GM18873 (cell line): ENCODE data around the gene CCM2L.

Experiments used
- ATAC-seq: cut with Tn5 transposase; IDR thresholded peaks from one replicate; pipeline ENCODE4 v1.9.1; 2021; ENCODE audit warnings: mild to moderate bottlenecking, moderate library complexity, moderate number of reproducible peaks; ENCODE audit not compliant: unreplicated experiment, low FRiP score

The CCM2L gene

DNA sequence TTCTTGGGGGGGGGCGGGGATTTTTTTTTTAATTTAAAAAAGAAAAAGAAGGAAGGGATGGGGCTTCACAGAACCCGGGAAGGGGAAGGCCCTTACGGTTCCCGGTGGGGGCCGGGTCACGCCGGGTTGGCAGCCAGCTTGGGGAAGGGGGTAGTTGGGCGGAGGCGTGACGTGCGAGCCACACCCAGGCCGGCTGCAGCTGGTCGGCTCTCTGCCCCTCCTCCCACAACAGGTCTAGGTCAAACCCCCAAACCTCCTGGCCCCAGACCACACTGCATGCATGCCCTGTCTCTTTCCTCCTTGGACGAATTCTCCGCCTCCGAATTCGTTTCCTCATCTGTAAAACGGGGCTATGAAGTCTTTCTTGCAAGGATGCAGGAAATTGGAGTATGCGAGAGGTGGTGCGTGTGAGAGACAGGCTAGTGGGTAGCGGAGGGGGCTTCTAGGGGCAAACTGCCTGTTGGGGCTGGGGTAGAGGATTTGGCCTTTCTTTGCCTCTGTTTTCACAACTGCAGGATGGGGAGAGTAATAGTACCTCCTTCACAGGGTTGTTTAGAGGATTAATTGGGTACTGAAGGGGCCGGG, 42.6 kb downstream of the CCM2L start:
- ATAC-seq, result no peak

DNA sequence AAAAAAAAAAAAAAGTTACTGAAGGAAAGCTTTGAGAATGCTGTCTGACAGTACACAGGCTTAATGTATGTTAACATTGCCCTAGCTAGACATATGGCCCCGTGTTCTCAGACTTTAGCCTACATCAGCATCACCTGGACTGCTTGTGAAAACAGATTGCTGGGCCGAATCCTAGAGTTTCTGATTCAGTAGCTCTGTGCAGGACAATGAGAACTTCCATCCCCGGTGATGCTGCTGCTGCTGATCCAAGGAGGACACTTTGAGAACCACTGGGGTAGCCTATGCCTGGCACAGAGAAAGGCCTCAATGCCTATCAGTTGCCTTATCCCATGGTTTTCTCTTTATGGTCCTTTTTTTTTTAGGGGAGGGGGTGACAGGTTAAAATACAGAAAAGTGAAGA, 43.4 kb downstream of the CCM2L start:
- no peak for ATAC-seq

DNA sequence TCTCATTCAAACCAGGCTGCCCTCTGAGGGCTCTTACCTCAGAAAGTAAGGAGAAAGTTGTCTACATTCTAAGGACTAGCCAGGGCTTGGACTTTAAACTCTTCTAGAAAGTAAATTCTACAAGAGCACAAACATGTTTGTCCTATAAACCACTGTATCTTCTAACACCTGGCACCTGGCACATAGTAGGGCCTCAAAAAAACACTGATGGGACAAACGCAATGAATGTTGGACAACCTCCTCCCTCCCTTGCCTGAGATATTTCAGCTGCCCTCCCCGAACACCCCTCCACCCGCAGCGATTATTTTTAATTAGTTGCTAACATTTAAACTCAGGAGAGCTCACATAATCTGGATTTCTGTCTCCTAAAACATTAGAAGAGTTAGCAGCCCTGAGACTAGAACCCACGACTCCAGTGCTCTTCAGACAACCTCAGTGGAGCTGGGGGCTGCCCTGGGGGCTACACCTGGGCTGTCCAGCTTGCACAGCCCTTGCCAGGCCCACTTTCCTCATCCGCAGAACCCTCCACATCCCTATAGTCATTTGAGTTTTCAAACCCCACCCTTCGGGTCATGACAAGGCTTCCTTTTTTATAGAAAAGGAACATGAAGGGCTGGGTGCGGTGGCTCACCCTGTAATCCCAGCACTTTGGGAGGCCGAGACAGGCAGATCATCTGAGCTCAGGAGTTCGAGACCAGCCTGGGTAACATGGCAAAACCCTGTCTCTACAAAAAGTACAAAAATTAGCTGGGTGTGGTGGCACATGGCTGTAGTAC, 46.7 kb downstream of the CCM2L start:
- ATAC-seq, result no peak

DNA sequence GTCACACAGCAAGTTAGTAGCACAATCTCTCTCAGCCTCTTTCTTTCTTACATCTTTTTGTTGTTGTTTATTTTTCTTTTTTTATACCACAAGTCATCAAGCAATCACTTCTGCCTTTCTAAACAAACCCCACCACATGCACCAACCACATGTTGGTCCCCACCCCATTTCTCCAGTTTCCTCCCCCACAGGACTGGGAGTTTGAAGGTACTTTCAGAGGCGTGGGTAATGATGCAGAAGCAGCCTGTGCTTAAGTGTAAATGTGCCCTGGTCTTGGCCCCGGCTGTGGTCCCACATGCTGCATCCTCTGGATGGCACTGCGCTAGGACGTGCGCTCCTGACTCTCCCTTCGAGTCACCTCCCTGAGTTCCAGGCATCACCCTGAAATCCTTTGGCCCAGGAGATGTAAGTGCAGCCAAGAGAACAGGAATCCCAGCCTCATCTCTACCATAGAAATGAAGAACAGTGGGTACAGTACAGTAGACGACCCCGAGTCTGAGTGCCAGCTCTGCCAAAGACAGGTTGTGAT, 47.5 kb downstream of the CCM2L start:
- ATAC-seq, result no peak

DNA sequence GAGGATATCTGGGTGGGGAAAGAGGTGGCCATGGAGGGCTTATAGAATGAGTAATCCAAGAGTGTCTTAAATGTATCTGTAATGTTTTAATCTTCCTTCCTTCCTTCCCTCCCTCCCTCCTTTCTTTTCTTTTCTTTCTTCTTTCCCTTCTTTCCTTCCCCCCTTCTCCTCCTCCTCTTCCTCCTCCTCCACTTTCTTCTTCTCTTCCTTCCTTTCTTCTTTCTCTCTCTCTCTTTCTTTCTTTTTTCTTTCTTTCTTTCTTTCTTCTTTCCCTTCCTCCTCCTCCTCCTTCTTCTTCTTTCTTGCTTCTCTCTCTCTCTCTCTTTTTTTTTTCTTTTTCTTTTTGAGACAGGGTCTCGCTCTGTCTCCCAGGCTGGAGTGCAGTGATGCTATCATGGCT, 49.0 kb downstream of the CCM2L start:
- no peak for ATAC-seq

DNA sequence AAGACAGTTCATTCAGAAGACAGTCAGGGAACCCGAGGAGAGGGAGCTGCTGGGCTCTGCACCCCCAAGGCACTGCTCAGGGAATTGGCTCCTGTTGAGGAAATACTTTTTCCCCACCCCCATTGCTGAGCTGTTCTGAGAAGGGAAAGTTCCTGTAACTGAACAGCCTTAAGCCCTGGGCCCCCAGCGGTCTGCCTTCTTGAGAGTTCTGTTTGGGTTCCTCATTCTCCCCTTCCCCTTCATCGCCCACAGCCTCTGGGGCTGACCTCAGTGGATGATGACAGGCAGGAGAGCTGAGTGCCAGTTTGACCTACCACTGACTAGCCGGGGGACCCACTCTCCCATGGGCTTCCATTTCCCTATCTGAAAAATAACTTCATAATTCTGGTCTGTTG, 52.5 kb downstream of the CCM2L start:
- ATAC-seq, result no peak

DNA sequence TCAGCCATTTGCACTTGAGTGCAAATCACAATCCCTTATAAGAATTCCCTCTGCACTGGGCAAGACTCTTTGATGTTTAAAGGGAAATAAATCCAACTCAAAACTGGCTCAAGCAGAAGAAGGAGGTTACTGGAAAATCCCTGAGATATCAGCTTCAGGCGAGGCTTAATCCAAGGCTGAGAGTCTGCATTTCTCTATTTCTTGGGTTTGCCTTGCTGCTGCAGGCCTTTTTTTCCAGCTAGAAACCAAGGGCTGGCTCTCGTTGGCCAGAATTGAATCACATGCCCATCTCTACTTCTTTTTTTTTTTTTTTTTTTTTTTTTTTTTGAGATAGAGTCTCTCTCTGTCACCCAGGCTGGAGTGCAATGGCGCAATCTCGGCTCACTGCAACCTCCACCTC, 53.5 kb downstream of the CCM2L start:
- no peak for ATAC-seq

DNA sequence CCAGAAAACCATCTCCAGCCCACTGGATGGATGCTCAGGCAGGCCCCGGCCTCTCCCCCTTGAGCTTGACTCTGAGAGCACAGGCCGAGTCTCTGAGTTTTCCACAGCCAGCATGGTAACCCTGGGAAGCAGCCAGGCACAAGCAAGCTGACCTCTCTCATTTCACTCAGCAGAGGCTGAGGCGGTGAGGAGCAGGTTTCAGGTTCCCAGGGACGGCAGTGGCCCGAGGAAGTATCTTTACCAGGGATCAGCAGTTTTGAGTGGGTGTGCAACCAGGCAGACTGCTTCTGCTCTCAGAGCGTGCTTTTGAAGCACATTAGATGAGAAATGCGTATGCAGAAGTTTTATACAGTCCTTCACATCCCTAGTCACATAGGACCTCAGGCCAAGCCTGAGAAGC, 54.4 kb downstream of the CCM2L start:
- ATAC-seq, result no peak

DNA sequence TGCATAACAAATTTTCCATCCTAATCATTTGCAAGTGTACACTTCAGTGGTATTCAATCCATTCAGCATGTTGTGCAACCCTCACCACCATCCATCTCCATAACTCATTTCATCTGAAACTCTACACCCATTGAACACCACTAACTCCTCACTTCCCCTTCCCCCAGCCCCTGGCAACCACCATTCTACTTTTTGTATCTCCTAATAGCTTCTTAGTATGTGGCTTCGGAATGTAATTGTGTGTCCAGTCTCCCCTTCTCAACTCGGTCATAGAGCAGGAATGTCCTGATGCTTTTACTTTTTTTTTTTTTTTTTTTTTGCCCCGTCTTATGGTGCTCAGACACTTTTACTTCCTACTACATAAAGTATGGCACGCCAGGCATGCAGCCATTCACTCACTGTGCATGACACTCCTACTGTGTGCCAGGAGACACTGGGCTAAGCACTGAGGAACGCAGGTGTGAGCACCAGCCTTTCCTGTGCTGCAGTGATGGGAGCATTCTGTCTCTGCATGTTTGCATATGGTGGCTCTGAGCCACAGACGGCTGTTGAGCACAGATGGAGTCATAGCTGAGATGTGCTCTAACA, 57.1 kb downstream of the CCM2L start:
- ATAC-seq, result no peak

DNA sequence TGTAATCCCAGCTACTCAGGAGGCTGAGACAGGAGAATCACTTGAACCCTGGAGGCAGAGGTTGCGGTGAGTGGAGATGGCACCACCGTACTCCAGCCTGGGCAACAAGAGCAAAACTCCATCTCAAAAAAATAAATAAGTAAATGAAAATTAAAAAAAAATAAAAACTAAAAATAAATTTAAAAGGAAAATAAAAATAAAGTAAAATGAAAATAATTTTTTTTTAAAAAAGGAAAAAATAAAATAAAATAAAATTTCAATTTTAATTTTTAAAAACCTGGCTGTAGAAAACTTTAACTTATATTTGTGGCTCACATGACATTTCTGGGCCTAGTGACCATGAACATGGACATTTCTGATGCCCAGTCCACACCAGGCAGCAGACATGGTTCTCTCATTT, 57.9 kb downstream of the CCM2L start:
- no peak for ATAC-seq

DNA sequence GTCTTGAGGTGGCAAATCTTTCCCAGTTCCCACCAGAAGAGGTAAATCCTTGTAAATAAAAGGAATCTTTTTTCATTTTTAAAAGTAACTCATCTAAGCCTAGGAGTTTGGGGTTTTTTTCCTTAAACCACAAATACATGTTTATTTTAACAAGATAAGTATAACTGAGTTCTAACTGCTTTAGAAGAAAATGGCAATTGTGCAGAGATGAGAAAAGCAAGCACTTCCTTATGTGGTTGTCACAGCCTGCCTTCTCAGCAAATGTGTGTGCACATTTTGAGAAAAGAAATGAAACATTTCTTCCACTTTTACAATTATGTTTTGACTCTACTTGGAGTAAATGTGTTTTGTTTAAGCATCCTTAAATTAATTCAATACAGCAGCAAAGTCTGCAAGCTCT, 59.5 kb downstream of the CCM2L start:
- ATAC-seq, result no peak

DNA sequence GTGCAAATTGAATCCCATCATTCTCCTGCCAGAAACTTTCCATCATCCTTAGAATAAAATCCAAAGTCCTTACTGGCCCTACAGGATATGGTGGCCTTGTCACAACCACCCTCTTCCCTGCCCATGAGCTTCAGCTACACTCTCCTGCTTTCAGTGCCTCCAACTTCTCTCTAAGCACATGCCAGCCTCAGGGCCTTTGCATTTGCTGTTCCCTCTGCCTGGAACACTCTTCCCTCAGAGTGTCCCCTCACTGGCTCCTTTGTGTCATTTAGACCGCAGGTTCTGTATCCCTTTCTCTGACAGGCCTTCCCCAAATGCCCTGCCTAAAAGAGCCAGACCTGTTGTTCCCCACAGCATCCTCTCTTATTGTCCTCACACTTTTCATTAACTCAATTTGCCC, 60.0 kb downstream of the CCM2L start:
- ATAC-seq, result no peak

DNA sequence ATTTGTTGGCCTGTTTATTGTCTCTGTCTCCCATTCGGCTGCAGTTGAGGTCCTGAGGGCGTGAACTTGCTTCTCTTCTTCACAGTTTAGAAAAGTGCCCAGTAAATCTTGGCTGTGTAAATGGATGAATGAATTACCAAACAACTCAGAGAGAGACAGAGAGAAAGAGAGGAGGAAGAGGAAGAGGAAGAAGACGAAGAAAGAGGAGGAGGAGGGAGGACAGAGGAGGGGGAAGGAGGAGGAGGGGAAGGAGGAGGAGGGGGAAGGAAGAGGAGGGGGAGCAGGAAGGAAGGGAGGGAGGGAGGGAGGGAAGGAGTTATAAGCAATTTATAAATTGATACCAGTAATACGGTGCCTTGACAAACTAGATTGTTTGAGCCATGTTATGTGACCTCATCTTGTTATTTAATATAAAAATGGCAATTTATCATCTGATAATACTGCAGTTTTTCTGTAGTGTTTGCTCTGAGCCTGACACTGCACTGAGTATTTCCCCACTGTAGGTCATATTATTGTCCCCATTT, 60.5 kb downstream of the CCM2L start:
- ATAC-seq, result no peak

DNA sequence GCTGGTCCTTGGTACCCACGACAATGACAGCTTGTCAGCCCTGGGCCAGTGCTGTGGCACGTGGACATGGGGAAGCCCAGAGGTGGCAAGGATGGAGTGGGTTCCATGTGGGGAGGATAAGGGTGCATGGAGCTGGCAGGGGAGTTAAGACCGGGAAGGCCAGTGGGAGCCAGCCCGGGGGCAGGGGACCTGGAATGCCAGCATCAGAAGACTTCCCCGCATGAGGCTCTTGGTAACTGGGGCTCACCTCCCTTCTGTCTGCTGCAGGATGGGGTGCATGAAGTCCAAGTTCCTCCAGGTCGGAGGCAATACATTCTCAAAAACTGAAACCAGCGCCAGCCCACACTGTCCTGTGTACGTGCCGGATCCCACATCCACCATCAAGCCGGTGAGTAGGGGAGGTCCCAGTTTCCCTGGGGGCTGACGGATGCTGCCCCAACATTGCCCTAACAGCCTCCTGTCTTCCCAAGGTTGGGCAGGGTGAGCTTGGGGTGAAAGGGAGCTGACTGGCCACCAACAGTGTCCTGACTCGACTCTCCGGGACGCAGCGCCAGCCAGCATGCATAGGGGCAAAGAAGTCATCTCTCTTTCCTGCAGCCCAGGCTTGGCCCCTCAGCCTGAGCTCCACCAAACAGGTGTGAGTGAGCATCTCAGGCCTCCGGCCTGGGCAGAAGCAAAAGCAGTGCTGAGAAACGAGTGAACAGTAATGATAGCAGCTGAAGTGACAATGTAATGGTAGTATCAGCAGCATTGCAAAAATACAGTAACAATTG, 61.3 kb downstream of the CCM2L start:
- no peak for ATAC-seq

DNA sequence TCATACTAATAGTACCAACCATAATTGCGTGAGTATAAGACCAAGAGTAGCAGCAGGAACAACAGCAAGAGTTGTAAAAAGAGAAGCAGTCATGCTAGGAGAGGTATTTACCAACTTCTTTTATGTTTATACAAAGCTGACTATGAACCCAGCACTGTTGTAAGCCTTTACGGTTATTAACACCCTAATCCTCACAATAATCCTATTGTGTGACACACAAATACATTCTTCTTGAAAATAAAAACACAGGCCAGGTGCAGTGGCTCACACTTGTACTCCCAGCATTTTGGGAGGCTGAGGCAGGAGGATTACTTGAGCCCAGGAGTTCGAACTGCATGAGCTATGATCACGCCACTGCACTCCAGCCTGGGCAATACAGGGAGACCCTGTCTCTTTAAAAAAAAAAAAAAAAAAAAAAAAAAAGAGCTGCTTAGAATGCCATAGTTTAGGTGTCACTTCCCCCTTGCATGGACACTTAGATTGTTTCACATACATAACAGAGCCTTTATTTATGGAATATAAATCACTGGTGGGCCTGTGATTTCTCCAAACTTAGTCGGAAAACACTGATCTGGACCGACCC, 62.0 kb downstream of the CCM2L start:
- no peak for ATAC-seq

DNA sequence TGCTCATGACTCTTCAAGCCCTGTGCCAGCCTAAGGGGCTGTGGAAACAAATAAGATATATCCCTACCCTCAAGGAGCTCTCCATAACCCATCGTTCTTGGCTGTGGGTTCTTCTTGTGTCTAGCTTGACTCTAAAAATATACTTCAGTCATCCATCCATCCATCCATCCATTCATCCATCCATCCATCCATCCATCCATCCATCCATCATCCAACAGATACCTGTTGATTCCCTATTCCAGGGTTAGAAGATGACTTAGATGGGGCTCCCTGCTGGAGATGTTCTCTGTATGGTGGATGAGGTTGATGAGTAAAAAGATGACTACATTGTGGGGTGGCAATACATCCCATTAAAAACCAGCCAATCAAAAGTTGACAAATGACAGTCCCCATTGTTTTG, 65.3 kb downstream of the CCM2L start:
- no peak for ATAC-seq

DNA sequence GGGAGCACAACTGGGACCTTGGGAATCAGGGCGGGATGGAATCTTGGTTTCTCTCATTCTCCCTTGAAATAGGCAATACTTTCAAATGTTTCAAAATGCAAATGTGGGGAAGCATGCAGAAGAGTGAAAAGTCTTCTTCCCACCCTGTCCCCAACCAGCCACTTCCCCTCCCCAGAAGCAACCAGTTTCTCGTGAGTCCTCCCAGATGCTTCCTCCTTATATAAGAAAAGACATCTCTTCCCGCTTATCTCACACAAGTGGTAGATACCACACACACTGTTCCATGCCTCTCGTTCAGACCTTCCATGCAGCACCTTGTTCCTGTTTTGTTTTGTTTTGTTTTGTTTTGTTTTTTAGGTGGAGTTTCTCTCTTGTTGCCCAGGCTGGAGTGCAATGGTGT, 67.0 kb downstream of the CCM2L start:
- no peak for ATAC-seq

DNA sequence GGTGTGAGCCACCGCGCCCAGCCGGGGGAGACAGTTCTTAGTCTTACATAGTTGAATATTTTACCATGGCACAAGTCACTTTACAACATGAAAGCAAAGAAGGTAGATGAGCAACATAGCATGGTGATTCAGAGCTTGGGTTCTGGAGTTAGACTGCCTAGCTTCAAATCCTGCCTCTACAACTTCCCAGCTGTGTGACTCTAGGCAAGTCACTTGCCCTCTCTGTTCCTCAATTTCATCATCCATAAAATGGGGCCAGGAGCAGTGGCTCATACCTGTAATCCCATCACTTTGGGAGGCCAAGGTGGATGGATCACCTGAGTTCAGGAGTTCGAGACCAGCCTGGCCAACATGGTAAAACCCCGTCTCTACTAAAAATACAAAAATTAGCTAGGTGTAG, 68.1 kb downstream of the CCM2L start:
- no peak for ATAC-seq

DNA sequence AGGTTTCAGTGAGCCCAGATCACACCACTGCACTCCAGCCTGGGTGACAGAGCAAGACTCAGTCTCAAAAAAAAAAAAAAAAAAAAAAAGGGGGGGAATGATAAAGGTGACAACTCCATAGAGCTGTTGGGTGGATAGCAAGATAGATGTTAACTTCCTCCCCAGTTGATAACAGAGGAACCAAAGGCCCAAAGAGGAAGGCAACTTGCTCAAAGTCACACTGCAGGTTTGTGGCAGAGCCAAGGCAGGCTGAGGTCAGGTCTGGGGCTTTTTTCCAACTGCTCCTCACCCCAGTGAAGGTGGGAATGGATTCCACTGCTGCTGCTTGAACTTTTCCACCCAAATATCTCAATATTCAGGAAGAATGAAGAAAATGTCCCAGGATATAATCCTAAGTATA, 68.6 kb downstream of the CCM2L start:
- no peak for ATAC-seq

DNA sequence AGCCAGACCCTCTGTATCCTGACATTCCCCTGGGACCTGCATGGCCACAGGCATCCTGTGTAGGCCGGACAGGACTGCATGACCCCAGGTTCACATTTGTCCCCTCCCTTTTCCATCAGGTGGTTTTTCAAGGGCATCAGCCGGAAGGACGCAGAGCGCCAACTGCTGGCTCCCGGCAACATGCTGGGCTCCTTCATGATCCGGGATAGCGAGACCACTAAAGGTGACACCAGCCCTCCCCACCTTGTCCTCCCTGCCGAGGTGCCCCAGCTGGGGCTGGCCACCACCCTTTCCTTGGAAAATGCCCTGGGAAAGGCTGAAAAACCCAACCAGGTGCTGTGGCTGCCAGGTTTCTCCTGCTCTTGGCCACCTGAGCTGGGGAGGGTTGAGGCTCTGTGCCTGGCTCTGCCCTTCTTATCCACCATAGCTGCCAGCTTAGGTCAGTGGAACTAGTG, 69.4 kb downstream of the CCM2L start:
- no peak for ATAC-seq
